HL-60 (cell line): ENCODE data around the gene CABP7.

Experiments
- DNase-seq, 2 experiments: peaks; one replicate each; pipeline ENCODE4 v3.0.0-alpha.2; 2010 to 2020; ENCODE audit warnings: low read depth in 1 of 2, low spot score in 1 of 2
- H3K27ac ChIP-seq: fragments of 250-450 bp; sonication (Bioruptor Pico); replicated peaks from 2 replicates; pipeline ENCODE4 v1.5.1; 2020; ENCODE audit warnings: mild to moderate bottlenecking, moderate library complexity
- H3K27me3 ChIP-seq: fragments of 250-450 bp; sonication (Bioruptor Pico); 2 replicates; pipeline ENCODE4 v1.5.1; 2021; ENCODE audit warnings: mild to moderate bottlenecking, moderate library complexity; ENCODE audit not compliant: insufficient read depth, poor library complexity, severe bottlenecking
- H3K4me3 ChIP-seq: replicated peaks from 2 replicates; pipeline ENCODE4 v1.5.1; 2011; ENCODE audit warnings: mild to moderate bottlenecking, control low read depth, low read length; ENCODE audit not compliant: insufficient read depth
- CTCF ChIP-seq: IDR thresholded peaks from one replicate; pipeline ENCODE4 v1.5.1; 2011; ENCODE audit warnings: low read length, control low read depth, inconsistent platforms; ENCODE audit not compliant: insufficient read depth
- GABPA ChIP-seq: IDR thresholded peaks from 2 replicates; pipeline ENCODE4 v1.6.1; 2012; ENCODE audit warnings: low read depth
- POLR2AphosphoS5 ChIP-seq: IDR thresholded peaks from 2 replicates; pipeline ENCODE4 v1.6.1; 2012; ENCODE audit warnings: low read depth
- REST ChIP-seq: IDR thresholded peaks from 2 replicates; pipeline ENCODE4 v1.6.1; 2012; ENCODE audit warnings: low read depth; ENCODE audit not compliant: insufficient replicate concordance
- SPI1 ChIP-seq: IDR thresholded peaks from 2 replicates; pipeline ENCODE4 v1.6.1; 2012; ENCODE audit warnings: low read depth, mild to moderate bottlenecking, borderline replicate concordance

Gene CABP7

GRCh38 chr22:29710922-29711593, 8.7 kb upstream of the CABP7 start:
- H3K27me3 ChIP-seq, result peaks cover 13% of the 10 kb centered on the region
- no peak overlapping the region for H3K4me3 ChIP-seq
- TF ChIP-seq CTCF, result no peak
- TF ChIP-seq GABPA, result no peak
- TF ChIP-seq REST, result no peak
- TF ChIP-seq SPI1, result no peak
- no peak for TF ChIP-seq POLR2AphosphoS5
- H3K27ac ChIP-seq, result no peak overlapping the region
- no peak for DNase-seq

- Histone ChIP-seq H3K4me3 (no peak overlapping the region), H3K27me3 (peaks cover 19% of the 10 kb centered on the region), H3K27ac (no peak overlapping the region)
- TF ChIP-seq SPI1, result no peak
- TF ChIP-seq CTCF, result no peak
- TF ChIP-seq POLR2AphosphoS5, result no peak
- TF ChIP-seq REST, result no peak
- no peak for TF ChIP-seq GABPA
- DNase-seq, result no peak
Measured at GRCh38 chr22:29712119-29712518, 7.7 kb upstream of the CABP7 start.

- TF ChIP-seq POLR2AphosphoS5 (no peak), GABPA (no peak), REST (no peak), SPI1 (no peak), CTCF (no peak)
- DNase-seq, result no peak
- no peak overlapping the region for H3K4me3 ChIP-seq
- no peak overlapping the region for H3K27ac ChIP-seq
- H3K27me3 ChIP-seq, result peaks cover 19% of the 10 kb centered on the region
Measured at GRCh38 chr22:29713156-29713727, 6.6 kb upstream of the CABP7 start.
